Skeletal muscle tissue (tissue), 4 donors: ENCODE results near the gene RAB11A. TPM values are rescaled to one million over a fixed set of nuclear protein-coding genes. Genes with fewer than 3 reads are reported as not detected.
"Not testable (repeated sequence)": the region's sequence is repeated elsewhere in the genome, so short reads cannot be mapped to it uniquely, and the experiment has no call there.

Experiments used
- H3K27ac ChIP-seq: one replicate; pipeline ENCODE4 v1.7.0; 2013; ENCODE audit warnings: mild to moderate bottlenecking, low read depth, low read length, inconsistent platforms
- H3K27me3 ChIP-seq, 3 donors: one replicate each; pipeline ENCODE4 v1.7.0; 2013; ENCODE audit warnings: low read length in 3 of 3; ENCODE audit not compliant: control insufficient read depth in 3 of 3, insufficient read depth in 3 of 3
- H3K36me3 ChIP-seq, 3 donors: one replicate each; pipeline ENCODE4 v1.7.0; 2013; ENCODE audit warnings: low read length in 3 of 3; ENCODE audit not compliant: control insufficient read depth in 3 of 3, insufficient read depth in 3 of 3
- H3K4me1 ChIP-seq, 3 donors: one replicate each; pipeline ENCODE4 v1.7.0; 2013; ENCODE audit warnings: low read length in 3 of 3, mild to moderate bottlenecking in 3 of 3; ENCODE audit not compliant: control insufficient read depth in 3 of 3, insufficient read depth in 3 of 3
- H3K4me3 ChIP-seq, 3 donors: one replicate each; pipeline ENCODE4 v1.7.0; 2013; ENCODE audit warnings: low read length in 3 of 3
- H3K9ac ChIP-seq, 3 donors: one replicate each; pipeline ENCODE4 v1.7.0; 2013; ENCODE audit warnings: low read length in 3 of 3, mild to moderate bottlenecking in 3 of 3, moderate library complexity in 2 of 3, low read depth in 1 of 3
- H3K9me3 ChIP-seq, 3 donors: one replicate each; pipeline ENCODE4 v1.7.0; 2013; ENCODE audit warnings: low read length in 3 of 3; ENCODE audit not compliant: control insufficient read depth in 3 of 3
- total RNA-seq: library from RNA; depleted of rRNA; stranded (reverse); fragments of >200 nt; gene quantifications from one replicate; pipeline ENCODE4 v1.2.3, GENCODE V29; 2014
- donor health status: Osteomylitis.

RAB11A gene
- total RNA-seq, 1 donor from 2014 or later, result 50.1 TPM

- not testable (repeated sequence) for H3K27me3 ChIP-seq, H3K9ac ChIP-seq, H3K4me3 ChIP-seq, H3K9me3 ChIP-seq, H3K36me3 ChIP-seq, H3K27ac ChIP-seq
- H3K4me1 ChIP-seq, result peaks cover 10% of the 10 kb centered on the region in 3 donors
Measured at GRCh38 chr15:65867933-65868332, 1.4 kb upstream of the RAB11A start.

GRCh38 chr15:65868546-65869125 is 655 bp upstream of the RAB11A start:
- no peaks in the 10 kb centered on the region for H3K9me3 ChIP-seq
- no peaks in the 10 kb centered on the region for H3K36me3 ChIP-seq
- H3K4me3 ChIP-seq, result peak overlapping the region; percentile 94 to 100 (median 99)
- H3K27me3 ChIP-seq, result no peaks in the 10 kb centered on the region
- peak overlapping the region; percentile 98 to 100 (median 98) for H3K9ac ChIP-seq
- H3K4me1 ChIP-seq, result peaks cover 10% of the 10 kb centered on the region in 3 donors
- H3K27ac ChIP-seq, result peak overlapping the region; percentile 98

GRCh38 chr15:65869954-65870871 is 922 bp downstream of the RAB11A start:
- no peaks in the 10 kb centered on the region for H3K27me3 ChIP-seq
- H3K36me3 ChIP-seq, result peaks cover 0 to 4% (median 0%) of the 10 kb centered on the region in 3 donors
- H3K9ac ChIP-seq, result peak overlapping the region; percentile 98 to 100 (median 98)
- peak overlapping the region; percentile 94 to 100 (median 99) for H3K4me3 ChIP-seq
- peaks cover 10% of the 10 kb centered on the region in 3 donors for H3K4me1 ChIP-seq
- H3K27ac ChIP-seq, result peak overlapping the region; percentile 98
- no peaks in the 10 kb centered on the region for H3K9me3 ChIP-seq

GRCh38 chr15:65870889-65871533 is 1.7 kb downstream of the RAB11A start:
- peak overlapping the region; percentile 98 to 100 (median 98) for H3K9ac ChIP-seq
- no peaks in the 10 kb centered on the region for H3K9me3 ChIP-seq
- no peaks in the 10 kb centered on the region for H3K27me3 ChIP-seq

GRCh38 chr15:65871886-65872285 is 2.6 kb downstream of the RAB11A start:
- Histone ChIP-seq H3K4me1 (peaks cover 10 to 14% (median 10%) of the 10 kb centered on the region in 3 donors), H3K9ac (peak overlapping the region in 2 of 3 donors; percentile 16 to 20)
- H3K36me3 ChIP-seq, H3K27me3 ChIP-seq, H3K4me3 ChIP-seq, H3K9me3 ChIP-seq, H3K27ac ChIP-seq: not testable (repeated sequence)

More at GRCh38 chr15:65870889-65871533, 1.7 kb downstream of the RAB11A start:
- peaks cover 0 to 6% (median 3%) of the 10 kb centered on the region in 3 donors for H3K36me3 ChIP-seq
- peak overlapping the region; percentile 94 to 100 (median 99) for H3K4me3 ChIP-seq
- H3K4me1 ChIP-seq, result peaks cover 10 to 14% (median 10%) of the 10 kb centered on the region in 3 donors
- H3K27ac ChIP-seq, result peak overlapping the region; percentile 98

- not testable (repeated sequence) for H3K9me3 ChIP-seq, H3K9ac ChIP-seq, H3K4me3 ChIP-seq, H3K27ac ChIP-seq, H3K27me3 ChIP-seq
- Histone ChIP-seq H3K36me3 (peaks cover 4 to 11% (median 8%) of the 10 kb centered on the region in 3 donors), H3K4me1 (peaks cover 10 to 14% (median 10%) of the 10 kb centered on the region in 3 donors)
Measured at GRCh38 chr15:65872596-65872995, 3.3 kb downstream of the RAB11A start.

GRCh38 chr15:65873256-65873655 is 4.0 kb downstream of the RAB11A start:
- Histone ChIP-seq H3K36me3 (peaks cover 10 to 18% (median 14%) of the 10 kb centered on the region in 3 donors), H3K4me1 (peaks cover 10 to 14% (median 10%) of the 10 kb centered on the region in 3 donors), H3K9ac (no peak overlapping the region), H3K27me3 (no peaks in the 10 kb centered on the region), H3K27ac (no peak overlapping the region), H3K4me3 (no peak overlapping the region), H3K9me3 (no peaks in the 10 kb centered on the region)

- peaks cover 13 to 34% (median 28%) of the 10 kb centered on the region in 3 donors for H3K36me3 ChIP-seq
- no peak overlapping the region for H3K4me3 ChIP-seq
- peaks cover 1 to 13% (median 6%) of the 10 kb centered on the region in 3 donors for H3K4me1 ChIP-seq
- no peaks in the 10 kb centered on the region for H3K27me3 ChIP-seq
- H3K27ac ChIP-seq, result no peak overlapping the region
- peak overlapping the region in 1 of 3 donors; percentile 43 for H3K9ac ChIP-seq
- no peaks in the 10 kb centered on the region for H3K9me3 ChIP-seq
Measured at GRCh38 chr15:65875458-65875857, 6.2 kb downstream of the RAB11A start.

GRCh38 chr15:65877749-65878148 is 8.5 kb downstream of the RAB11A start:
- Histone ChIP-seq H3K9me3 (no peaks in the 10 kb centered on the region), H3K36me3 (peaks cover 13 to 39% (median 31%) of the 10 kb centered on the region in 3 donors), H3K4me1 (peaks cover 0 to 4% (median 0%) of the 10 kb centered on the region in 3 donors), H3K27me3 (no peaks in the 10 kb centered on the region), H3K27ac (no peak overlapping the region), H3K4me3 (no peak overlapping the region), H3K9ac (no peak overlapping the region)
